HG03139 (cell line): ENCODE measurements around the gene POU2F3.

Experiments
- ATAC-seq: cut with Tn5 transposase; IDR thresholded peaks from one replicate; pipeline ENCODE4 v1.9.1; 2021; ENCODE audit not compliant: unreplicated experiment

POU2F3 gene

DNA sequence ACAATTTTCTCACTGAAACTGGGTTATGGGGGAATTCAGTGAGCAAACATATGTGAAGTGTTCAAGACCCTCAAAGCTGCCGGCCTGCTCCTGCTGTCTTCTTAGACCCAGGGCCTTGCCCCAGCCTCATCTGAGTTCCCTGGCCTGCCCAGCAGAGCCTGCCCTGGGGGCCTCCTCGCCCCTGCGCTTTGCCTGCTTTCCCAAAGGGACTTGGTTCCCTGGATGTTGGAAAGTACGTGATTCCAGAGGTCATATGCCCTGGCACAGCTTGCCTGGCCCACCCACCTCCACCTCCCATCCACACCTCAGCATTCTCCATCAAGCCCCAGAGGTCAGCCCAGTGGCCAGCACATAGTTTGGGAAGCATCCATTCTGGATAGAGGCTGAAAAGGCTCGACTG lies 13.7 kb upstream of the POU2F3 start:
- no peak for ATAC-seq

DNA sequence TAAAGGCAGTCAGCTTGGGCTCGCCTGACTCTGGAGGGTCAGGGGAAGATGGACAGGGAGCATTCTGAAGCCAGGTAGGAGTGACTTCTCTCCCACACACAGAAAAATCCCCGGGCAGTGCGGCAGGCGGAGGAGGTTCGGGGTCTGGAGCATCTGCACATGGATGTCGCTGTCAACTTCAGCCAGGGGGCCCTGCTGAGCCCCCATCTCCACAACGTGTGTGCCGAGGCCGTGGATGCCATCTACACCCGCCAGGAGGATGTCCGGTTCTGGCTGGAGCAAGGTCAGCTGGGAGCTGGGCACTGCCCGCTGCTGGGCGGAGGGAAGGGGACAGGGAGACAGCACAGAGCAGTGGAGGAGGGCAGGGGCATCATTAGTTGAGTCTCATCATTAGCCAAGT lies 13.2 kb upstream of the POU2F3 start:
- no peak for ATAC-seq

DNA sequence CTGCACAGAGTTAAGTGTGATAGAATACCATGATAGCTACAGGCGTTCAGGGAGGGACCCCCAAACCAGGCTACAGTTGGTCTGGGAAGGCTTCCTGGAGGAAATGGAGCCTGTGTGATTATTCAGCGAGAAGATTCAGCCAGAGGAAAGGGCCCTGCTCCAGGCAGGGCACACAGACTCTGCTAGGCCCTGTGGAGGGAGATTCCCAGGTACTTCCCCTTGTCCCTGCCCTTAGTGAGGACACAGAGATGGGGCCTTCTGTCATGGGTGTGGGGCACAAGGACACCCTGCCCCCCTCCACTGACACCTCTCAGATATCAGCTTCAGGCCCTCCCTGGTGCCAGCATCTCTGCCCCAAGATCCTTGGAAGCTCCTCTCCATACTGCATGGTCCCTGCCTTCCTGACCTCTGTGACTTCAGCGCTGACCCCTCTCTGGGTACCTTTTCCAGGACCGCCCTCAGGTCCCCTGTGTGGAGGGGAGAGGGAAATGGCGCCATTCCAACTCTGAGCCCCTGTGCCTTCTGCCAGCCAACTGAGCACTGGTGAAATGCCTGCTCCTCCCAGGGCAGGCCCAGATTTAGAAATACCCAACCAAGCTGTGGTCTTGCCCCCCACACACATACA lies 12.6 kb upstream of the POU2F3 start:
- no peak for ATAC-seq

DNA sequence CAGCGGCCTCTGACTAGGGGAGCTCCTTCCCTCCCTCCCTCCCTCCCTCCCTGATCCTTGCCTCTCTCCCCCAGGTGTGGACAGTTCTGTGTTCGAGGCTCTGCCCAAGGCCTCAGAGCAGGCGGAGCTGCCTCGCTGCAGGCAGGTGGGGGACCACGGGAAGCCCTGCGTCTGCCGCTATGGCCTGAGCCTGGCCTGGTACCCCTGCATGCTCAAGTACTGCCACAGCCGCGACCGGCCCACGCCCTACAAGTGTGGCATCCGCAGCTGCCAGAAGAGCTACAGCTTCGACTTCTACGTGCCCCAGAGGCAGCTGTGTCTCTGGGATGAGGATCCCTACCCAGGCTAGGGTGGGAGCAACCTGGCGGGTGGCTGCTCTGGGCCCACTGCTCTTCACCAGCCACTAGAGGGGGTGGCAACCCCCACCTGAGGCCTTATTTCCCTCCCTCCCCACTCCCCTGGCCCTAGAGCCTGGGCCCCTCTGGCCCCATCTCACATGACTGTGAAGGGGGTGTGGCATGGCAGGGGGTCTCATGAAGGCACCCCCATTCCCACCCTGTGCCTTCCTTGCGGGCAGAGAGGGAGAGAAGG lies 11.1 kb upstream of the POU2F3 start:
- ATAC-seq, result no peak

DNA sequence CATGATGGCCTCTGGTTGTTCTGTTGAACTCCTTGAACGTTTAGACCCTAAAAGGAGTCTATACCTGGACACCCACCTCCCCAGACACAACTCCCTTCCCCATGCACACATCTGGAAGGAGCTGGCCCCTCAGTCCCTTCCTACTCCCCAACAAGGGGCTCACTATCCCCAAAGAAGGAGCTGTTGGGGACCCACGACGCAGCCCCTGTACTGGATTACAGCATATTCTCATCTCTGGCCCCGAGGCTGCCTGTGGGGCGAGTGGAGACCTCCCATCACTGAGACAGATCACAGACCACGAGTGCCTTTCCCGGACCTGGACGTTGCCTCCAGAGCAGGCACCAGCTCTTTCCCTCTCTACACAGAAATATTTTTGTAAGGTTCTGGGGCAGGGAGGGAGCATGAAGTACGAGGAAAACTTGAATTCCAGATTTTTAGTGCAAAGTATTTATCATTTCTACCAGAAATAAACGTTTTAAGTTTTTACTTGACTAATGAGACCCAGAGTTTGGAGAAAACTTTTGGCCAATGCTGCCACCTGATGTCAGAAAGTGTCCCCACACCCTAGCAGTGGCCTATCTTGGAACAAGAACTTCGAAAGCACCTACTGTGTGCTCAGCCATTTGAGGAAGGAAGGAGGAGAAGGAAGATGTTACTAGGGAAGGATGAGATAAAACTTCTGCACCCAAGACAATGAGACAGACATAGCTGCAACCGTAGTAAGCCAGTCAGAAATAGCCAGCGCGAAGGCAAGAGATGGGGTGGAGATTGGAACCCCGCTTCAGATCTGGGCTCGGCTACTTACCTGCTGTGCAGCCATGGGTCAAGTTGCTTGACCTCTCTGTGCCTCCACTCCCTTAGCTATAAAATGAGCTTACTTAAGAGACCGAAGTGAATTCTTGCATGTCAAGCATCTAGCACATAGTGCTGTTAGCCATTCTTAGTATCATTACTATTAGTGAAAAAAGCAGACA lies 10.2 kb upstream of the POU2F3 start:
- ATAC-seq, result no peak

DNA sequence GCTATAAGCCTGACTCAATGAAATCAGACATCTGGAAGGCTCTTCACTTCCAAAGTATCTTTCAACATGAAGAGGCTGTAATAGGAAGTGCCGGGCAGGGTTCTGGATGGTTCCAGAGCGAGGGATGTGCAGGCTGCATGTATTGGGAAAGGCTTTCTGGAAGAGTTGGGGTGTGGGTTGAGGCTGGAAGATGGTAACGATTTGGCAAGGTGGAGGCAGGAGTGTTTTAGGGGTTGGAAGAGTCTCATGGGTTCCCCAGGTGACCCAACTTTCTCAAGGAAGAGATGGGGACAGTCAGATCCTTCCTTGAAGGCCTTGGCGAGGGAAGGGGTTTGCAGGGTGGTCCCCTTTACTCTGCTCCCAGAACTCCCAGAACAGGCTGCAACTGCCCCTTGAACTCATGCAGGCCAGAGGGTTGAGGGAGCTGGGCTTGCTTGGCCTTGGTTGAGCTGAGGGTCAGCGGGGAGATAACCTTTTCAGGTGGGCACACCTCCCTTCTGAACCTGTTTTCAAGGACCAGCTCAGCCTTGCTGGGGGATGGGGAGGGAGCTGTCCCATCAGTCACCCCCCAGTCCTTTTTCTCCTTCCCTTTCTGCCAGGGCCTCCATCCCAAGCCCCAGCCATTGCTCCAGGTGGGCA lies 9.4 kb upstream of the POU2F3 start:
- no peak for ATAC-seq

DNA sequence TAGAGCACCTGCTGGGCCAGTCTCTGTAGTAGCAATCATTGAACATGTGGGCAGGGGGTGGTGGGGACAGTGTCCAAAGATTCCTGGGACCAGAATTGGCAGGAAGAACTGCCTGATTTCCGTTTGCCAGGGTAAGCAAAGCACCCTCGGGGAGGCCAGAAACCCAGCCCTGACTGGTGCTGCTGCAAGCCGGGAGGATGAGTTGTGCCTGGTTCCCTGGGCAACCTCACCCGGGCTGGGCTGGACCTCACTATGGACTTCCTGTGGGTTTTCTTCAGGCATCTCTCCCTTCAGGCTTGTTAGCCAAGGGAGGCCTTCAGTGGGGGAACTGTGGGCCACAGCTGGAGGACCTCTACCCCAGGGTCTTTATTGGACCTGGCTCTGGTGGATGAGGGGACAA lies 8.0 kb upstream of the POU2F3 start:
- ATAC-seq, result no peak

DNA sequence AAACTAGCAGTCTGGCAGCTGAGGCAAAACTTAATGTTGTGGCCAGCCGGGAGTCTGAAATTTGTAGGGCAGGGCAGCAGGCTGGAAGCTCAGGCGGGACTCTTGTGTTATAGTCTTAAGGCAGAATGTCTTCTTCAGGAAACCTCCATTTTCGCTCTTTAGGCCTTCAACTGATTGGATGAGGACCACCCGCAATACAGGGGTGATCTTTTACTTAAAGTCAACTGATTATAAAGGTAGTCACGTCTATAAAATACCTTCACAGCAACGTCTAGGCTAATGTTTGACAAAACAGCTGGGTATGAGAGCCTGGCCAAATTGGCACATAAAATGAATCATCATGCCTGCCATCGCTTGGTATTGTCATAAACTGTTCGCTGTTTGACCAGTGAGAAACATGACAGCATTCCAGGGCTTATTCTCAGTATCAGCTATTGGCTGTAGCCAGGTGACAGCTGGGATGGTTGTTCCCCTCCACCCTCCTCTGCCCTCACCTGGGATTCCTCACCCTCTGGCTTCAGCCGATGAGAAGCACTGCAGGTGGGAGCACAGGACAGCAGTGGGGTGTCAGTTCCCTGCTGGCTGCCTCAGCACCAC lies 6.6 kb upstream of the POU2F3 start:
- no peak for ATAC-seq

DNA sequence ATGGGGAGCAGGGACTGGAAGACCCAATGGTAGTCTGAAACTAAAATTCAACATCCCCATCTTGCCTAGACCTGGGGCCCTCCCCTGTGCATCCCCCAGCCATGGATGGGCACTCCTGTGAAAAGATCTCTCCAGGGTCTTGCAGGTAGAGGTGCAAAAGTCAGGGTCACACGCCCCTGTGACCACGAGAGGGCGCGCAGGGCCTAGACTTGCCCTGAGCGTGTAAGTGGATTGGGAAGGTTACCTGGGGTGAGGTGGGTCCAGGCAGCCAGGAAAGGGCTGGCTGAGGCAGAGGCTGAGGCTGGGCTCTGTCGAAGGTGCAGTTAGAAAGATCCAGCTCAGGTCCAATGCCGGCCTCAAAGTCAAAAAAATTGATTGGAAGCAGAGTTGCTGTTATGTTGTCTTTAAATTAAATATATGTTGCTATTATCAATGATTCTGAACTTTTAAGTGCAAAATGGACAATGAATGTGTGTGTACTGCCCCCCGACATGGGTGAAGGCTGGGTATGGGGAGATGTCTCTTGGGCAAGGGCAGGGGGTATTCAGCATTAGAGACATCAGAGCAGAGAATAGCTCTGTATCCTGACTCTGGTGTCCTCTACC lies 4.8 kb upstream of the POU2F3 start:
- no peak for ATAC-seq

DNA sequence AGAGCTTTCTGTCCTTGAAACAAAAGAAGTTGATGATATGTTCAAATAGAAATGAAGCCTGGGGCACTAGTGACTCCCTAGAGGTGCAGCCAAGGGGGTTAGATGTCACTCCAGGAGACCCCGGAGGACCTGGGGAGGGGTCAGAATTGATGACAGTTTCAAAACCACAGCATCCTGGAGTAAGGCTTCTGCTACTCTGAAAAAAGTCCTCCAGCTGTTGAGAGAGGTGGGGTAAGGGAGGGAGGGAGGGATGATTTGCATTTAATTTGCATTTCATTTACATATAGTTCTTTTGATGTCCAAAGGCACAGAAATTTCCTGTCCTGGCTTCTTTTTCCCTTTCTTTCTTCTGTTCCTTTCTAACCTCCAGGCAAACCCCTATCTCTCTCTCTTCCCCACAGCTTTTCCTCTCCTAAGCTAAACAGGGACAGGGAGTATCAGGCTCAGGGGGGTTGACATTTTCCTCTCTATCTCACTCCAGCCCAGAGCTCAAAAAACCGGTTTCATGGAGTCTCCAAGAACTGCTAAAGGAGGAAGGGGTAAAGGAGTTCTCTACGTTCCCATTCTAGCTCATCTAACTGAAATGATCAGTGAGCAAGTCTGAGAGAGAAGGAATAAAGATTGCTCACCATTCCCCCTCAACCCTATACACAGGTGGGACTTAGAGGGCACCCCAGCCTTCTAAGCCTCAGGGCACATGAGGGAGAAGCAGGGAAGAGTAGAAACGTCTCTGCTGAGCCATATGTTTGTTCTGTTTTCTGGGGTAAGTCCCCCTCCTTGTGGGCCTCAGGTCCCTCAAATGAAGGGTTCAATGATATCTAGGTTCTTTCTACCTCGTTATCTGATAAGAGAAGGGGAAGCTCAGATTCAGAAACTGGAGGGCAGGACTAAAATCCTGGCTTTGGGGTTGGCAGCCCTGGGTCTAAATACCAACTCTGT lies 3.5 kb upstream of the POU2F3 start:
- no peak for ATAC-seq

DNA sequence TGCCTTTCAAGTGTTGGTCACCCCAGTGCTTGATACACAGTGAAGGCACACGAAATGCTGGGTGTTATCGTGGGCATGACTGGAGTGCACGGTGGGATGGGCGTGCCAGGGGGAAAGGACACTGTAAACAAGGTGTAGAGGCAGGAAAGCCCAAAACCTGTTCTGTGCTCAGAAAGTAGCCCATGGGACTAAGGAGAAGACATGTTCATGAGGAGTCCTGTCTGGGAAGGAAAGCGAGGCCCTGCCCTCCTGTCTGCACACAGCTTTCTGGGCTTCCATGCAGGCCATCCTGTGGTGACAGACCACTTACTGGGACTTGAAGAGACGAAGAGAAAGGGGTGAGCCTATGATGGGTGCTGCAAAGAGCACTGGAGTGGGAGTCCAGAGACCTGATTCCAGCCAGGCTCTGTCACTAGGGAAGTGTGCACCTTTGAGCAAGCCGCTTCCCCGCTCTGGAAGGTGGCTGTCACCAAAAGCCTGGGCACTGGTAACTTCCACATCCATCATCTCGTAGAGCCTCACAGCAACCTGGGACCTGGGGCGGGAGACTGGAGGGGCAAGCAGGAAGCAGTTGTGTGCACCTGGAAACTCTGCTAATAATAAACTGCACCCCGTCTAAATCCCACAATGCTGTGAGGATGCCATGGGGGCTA lies 846 bp upstream of the POU2F3 start:
- ATAC-seq, result no peak

DNA sequence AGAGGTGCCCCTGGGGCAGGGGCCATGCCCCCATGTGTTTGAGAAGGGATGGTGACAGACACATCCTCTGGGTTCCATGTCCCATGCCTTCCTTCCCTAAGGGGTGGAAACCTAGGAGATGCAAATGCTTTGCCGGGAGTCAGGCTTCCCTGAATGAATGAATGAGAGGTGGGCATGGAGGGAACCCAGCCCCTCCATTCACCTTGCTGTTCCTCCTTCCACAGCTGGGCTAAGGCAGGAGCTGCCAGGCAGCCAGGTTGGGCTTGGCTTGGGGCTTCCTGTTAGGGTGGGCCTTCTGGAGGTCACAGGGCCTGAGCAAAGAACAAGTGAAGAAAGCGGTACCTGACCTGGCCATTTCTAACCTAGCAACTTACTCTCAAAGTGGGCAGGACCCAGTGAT lies 926 bp downstream of the POU2F3 start:
- ATAC-seq, result no peak

DNA sequence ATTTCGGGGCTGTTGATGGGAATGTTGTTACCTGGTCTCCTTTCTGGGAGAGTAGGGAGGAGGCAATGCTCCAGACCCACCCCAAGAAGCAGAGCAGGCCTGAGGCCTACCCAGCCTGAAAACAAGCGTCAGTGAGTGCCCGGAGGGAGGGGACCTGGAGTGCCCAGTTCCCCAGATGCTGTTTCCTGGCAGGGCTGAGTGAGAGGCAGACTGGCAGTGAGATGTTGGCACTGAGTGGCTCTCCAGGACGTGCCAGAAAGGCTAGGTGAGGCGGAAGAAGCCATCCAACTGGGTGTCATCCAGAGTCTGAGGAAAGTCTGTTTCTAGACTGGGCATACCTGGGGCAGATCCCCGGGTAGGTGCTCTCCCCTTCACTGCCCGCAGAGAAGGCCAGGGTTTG lies 1.3 kb downstream of the POU2F3 start:
- no peak for ATAC-seq

DNA sequence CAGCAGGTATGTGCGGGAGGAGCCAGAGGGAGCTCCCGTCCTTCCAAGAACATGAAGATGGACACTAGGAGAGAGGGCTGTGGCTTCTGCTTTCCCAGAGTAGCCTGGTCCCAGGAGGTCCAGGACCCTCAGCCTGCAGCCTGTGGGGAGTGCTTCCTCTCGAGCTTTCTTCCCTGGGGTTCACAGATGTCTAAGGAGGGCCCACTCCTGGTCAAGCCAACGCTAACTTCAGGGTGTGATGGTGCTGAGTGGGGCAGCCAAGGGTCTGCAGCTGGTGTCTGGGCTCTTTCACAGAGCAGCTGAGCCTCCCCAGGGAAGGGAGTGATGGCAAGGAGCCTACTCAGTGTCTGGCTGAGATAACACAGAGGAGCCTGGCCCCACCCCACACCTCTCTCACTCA lies 3.3 kb downstream of the POU2F3 start:
- no peak for ATAC-seq

DNA sequence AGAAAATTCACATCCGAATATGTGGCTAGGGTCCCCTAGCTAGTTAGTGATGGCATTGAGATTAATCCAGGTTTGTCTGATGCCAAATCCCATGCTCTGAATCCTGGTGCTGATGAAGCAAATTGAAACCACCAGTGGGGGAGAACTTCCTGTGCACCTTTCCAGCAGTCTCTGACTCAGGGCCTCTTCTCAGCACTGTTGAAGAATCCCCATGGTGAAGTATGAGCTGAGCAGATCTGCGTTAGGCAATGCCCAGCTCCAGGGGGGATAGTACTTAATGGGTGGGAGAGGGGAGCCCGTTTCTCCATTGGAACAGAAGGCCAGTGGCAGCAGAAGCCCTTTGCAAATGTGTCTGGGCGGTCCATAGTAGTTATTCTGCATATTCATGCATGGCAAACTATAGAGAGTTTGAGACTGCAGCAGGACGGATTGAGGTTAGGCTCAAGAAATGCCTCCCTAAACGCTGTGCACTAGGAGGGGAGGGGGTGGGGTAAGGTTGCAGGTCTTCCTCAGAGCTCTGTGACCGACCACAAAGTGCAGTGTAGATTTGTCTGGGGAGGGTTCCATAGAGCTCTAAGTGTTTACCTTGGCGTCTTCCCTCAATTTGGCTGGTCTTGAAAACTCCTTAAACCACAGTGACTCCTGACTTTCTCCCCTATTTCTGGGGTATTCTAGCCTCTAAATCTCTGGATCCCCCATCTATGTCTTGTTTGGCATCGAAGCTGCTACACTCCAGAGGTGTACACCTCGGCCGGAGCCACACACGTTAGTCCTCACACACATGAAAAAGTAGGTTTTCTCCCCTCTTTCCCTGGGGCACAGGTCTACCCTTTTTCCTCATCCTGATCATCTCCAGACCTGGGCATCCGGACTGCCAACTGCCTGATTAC lies 4.8 kb downstream of the POU2F3 start:
- no peak for ATAC-seq

DNA sequence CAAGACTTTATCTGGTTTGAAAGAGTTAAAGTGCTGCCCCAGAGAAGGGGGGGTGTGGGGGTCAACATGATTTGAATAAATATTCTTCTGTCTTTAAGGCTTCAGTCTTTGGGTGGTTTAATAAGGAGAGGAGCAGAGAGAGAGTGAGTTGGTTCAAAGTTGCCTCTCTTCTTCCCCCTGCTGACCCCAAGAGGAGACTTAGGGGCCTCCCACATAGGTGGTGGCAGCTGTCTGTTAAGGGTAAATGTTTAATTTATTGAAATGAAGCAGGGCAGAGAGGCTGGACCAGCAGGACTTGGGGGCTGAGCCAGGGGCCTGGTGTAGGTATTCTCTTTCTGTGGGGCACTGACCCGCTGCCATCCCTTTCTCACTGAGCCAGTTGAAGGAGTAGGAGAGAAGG lies 5.5 kb downstream of the POU2F3 start:
- no peak for ATAC-seq

DNA sequence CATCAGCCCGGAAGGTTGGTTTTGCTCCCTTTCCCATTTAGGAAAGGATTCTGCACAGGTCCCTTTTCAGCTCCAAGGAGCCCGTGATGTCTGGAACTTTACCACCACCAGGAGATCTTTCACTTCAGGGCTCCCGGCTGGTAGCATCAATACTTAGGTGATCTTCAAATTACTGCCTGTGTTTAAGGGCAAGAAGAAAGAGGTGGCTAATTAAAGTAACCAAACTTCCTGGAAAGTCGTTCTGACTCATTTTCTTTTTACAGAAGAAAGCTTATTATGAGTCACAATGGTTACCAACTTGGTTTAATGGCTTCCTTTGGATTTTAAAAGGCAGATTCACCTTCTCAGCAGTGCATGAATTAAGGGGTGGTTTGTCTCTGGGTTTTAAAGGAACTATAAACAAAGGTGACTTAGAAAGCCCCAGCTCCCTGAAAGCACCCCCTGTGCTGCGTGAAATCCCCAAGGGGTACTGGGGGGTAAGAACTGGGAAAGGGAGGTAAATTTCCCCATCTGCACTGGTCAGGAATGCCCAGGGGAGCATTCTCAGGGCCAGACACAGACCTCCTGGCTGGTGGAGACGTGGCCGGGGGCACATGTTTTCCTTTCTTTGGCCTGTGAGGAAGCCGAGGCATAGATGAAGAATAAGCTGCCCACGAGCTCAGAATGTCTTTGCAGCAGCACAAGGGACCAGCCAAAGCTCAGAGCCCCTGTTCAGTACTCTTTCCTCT lies 8.8 kb downstream of the POU2F3 start:
- ATAC-seq, result no peak
